Colonic mucosa (tissue), 4 donors: ENCODE results near the gene DMBX1. TPM values are rescaled to one million over a fixed set of nuclear protein-coding genes. Genes with fewer than 3 reads are reported as not detected.

Source experiments
- DNase-seq: peaks from one replicate; pipeline ENCODE4 v3.0.0-alpha.2; 2020
- H3K27ac ChIP-seq: fragments of 200-600 bp; one replicate; pipeline ENCODE4 v1.8.0; 2021
- H3K27me3 ChIP-seq: fragments of 200-600 bp; one replicate; pipeline ENCODE4 v1.8.0; 2021
- H3K36me3 ChIP-seq: fragments of 200-600 bp; one replicate; pipeline ENCODE4 v1.8.0; 2021
- H3K4me1 ChIP-seq: fragments of 200-600 bp; one replicate; pipeline ENCODE4 v1.8.0; 2021; ENCODE audit warnings: mild to moderate bottlenecking
- H3K4me3 ChIP-seq: fragments of 200-600 bp; one replicate; pipeline ENCODE4 v1.8.0; 2021
- H3K9ac ChIP-seq, 2 donors: one replicate each; pipeline ENCODE4 v1.7.0; 2013; ENCODE audit warnings: control low read depth in 2 of 2, low read depth in 2 of 2, low read length in 2 of 2
- H3K9me3 ChIP-seq: fragments of 200-600 bp; one replicate; pipeline ENCODE4 v1.8.0; 2021
- CTCF ChIP-seq: fragments of 200-600 bp; IDR thresholded peaks from one replicate; pipeline ENCODE4 v1.8.0; 2022; ENCODE audit warnings: antibody characterized with exemption, mild to moderate bottlenecking
- intact Hi-C: fragments of 100-400 bp; cut with DNase I; formaldehyde crosslinking; loops from one replicate; pipeline ENCODE4 v1.14.1; 2022
- total RNA-seq, 2 donors: library from RNA; stranded (reverse); fragmentation: NEBNext Ultra II Directional in 1 of 2; extraction: Animal tissue kit (Norgen Biotek cat#: 25700) in 1 of 2; gene quantifications; one replicate each; pipeline ENCODE4 v1.2.1, GENCODE V29; 2021
- donor health status: healthy.
- donor health status: DM: no; HTN: no; CAD: no.
- donor health status: DM: no; HTN: no; CAD: no.

Gene DMBX1
- total RNA-seq, 2 donors from 2014 or later: not detected

GRCh38 chr1:46485564-46486431 is 3.8 kb upstream of the DMBX1 start:
- H3K4me3 ChIP-seq: no peak overlapping the region
- no peak for DNase-seq
- H3K9me3 ChIP-seq: no peaks in the 10 kb centered on the region
- no peaks in the 10 kb centered on the region for H3K36me3 ChIP-seq
- no peak for TF ChIP-seq CTCF
- peaks cover 6% of the 10 kb centered on the region for H3K4me1 ChIP-seq
- no peak overlapping the region for H3K9ac ChIP-seq
- H3K27me3 ChIP-seq: peaks cover 55% of the 10 kb centered on the region
- H3K27ac ChIP-seq: no peak overlapping the region
- intact Hi-C loops: no loop called here

GRCh38 chr1:46486432-46487015 is 3.1 kb upstream of the DMBX1 start:
- Histone ChIP-seq H3K9ac (no peak overlapping the region), H3K27ac (no peak overlapping the region), H3K27me3 (peaks cover 62% of the 10 kb centered on the region), H3K9me3 (no peaks in the 10 kb centered on the region), H3K36me3 (no peaks in the 10 kb centered on the region), H3K4me3 (no peak overlapping the region), H3K4me1 (peaks cover 6% of the 10 kb centered on the region)
- intact Hi-C loops: no loop called here
- TF ChIP-seq CTCF: no peak
- DNase-seq: no peak

GRCh38 chr1:46487818-46488218 is 1.8 kb upstream of the DMBX1 start:
- Histone ChIP-seq H3K4me1 (peaks cover 6% of the 10 kb centered on the region), H3K27ac (no peak overlapping the region), H3K9ac (no peak overlapping the region), H3K36me3 (no peaks in the 10 kb centered on the region), H3K4me3 (no peak overlapping the region), H3K9me3 (no peaks in the 10 kb centered on the region), H3K27me3 (peaks cover 74% of the 10 kb centered on the region)
- TF ChIP-seq CTCF: no peak
- no peak for DNase-seq
- intact Hi-C loops: no loop called here

- H3K4me3 ChIP-seq: no peak overlapping the region
- intact Hi-C loops: no loop called here
- DNase-seq: no peak
Measured at GRCh38 chr1:46488343-46489168, 1.1 kb upstream of the DMBX1 start.

More at GRCh38 chr1:46488343-46489168, 1.1 kb upstream of the DMBX1 start:
- H3K9me3 ChIP-seq: no peaks in the 10 kb centered on the region
- H3K9ac ChIP-seq: no peak overlapping the region
- no peak overlapping the region for H3K27ac ChIP-seq
- peaks cover 6% of the 10 kb centered on the region for H3K4me1 ChIP-seq
- H3K27me3 ChIP-seq: peaks cover 80% of the 10 kb centered on the region
- TF ChIP-seq CTCF: no peak
- H3K36me3 ChIP-seq: no peaks in the 10 kb centered on the region
